Retina (tissue), 1 donor: ENCODE measurements around the gene RERE.

Source experiments
- DNase-seq: peaks from one replicate; pipeline ENCODE4 v3.0.0-alpha.2; 2016

RERE gene

GRCh38 chr1:8415526-8416278, 401.7 kb downstream of the RERE start:
- no peak for DNase-seq

- no peak for DNase-seq
Measured at GRCh38 chr1:8412183-8412831, 405.1 kb downstream of the RERE start.

DNA sequence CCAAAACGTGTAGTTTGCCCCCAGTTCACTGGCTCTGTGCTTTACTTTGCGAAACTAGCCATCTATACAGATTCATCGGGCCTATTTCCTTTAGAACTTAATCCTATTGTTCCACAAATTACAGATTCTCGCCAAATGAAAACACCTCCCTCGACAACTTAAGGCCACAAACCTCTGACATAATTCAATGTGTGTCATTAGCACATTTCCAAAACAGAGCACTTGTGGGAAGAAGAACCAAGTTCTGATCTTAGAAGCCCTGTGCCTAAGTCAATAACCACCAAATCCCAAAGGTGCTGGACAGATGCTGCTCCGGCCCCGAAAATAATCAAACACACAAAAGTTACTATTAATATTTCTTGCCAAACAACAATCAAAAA, 405.6 kb downstream of the RERE start:
- DNase-seq = no peak

DNA sequence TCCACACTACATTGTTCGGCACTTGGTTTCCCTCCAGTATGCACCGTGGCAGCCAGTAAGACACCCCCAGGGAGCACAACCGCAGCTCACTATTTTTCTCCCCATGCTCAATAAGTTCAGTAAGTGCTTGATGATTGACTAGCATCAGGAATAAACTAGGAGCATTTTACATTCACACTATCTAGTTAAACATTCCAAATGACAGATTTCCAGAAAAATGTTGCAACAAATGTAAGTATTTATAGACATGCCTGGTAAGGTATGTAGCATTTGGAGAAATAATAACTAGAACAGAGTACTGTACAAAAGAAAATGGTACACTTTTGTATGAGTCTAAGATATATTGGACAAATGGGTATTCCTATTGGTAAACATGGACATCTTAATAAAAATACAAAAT, 406.6 kb downstream of the RERE start:
- DNase-seq = no peak

- no peak for DNase-seq
Measured at GRCh38 chr1:8409606-8410005, 407.8 kb downstream of the RERE start.

GRCh38 chr1:8409106-8409505, 408.3 kb downstream of the RERE start:
- DNase-seq = no peak

GRCh38 chr1:8408151-8408839, 409.1 kb downstream of the RERE start:
- no peak for DNase-seq

DNA sequence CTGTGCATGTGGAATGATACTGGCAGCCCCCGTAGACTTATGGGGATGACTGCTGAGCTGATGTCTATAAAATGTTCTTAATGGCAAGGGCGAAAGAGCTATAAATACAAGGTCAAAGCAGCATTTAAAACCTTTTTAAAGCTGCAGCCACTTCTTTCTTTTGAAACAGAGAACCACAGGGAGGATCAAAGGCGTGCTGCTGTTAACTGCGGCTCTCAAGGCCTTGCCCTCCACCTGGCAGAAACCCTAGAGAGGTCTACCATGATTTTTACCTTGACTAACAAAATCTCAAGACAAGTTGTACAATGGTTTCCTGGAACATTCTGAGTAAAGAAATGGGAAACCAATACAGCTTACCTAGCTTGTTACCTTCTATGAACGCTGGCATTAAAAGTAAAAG, 409.8 kb downstream of the RERE start:
- no peak for DNase-seq

GRCh38 chr1:8406960-8407359, 410.5 kb downstream of the RERE start:
- no peak for DNase-seq

GRCh38 chr1:8406011-8406410, 411.4 kb downstream of the RERE start:
- DNase-seq = no peak

GRCh38 chr1:8404460-8405370, 412.7 kb downstream of the RERE start:
- DNase-seq = no peak

DNA sequence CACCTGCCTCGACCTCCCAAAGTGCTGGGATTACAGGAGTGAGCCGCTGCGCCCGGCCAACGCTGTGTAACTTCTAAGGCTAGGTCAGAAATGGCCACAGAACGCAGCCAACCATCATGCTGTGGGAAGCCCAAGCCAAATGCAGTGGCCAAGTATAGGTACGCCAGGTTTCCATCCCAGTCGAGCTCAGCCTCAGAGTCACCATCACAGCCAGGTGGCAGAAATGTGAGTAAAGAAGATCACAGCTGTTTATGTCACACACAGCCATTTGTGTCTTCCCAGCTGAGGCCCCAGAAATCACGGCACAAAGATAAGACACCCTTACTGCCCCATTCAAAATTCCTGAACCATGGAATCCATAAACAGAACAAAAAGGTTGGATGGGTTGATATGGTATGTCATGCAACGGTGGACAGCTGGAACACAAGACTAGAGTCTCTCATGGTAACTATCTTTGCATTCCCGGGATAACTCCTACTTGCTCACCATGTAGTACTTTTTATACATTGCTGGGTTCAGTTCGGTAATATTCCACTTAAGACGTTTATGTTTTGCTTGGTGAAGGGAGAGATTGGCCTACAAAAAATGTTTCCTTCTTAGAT, 415.2 kb downstream of the RERE start:
- no peak for DNase-seq

DNA sequence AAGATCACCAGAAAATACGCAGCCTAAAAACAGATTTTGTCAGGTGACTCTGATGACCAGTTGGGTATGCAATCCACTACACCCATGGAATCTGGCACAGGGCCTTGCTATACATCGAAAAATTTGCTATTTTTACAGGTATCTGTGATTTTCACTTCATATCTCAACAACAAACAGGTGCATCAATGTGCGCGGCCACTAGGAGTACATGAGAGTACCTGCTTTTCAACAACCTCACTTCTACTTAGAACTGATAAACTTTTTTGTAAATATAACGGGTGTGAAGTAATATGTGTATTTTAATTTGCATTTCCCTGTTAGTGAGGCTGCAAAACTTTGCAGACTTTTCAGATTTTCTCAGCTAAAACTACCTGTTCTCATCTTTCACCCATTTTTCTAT, 418.8 kb downstream of the RERE start:
- DNase-seq = no peak

DNA sequence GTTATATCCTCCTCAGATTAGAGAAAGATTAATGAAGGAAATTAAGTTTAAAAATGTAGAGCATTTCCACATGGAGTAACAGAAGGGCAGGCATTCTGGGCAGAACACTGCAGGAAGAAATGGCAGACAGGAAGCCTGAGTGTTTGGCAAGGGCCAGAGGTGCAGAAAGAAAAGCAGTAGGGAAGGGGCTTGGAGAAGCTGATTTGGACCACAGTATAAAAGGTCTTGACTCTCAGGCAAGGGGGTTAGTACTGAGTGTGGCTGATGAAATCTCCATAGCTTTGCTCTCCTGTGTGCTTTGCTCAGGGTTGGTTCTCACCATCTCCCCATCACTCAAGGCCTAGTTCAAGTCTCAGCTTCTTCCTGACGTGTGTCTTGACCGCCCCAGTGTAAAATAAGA, 419.4 kb downstream of the RERE start:
- DNase-seq = no peak

DNA sequence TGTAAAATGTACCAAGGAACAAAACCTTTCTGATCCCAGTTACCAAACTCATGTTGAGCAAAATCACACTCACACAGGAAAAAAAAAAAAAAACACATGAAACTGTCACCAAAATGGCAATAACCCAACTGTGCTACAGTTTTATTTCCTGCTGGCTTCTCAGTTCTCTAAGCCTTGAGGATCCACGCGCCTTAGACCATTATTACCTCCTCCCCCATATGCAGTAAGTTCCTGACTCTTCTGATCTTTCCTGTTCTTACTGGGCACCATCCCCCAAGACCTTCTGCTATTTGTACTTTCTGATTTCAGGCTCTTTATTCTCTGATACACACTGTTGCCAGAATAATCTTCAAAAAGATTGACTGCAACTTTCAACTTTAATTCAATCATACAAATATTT, 419.9 kb downstream of the RERE start:
- DNase-seq = no peak

DNA sequence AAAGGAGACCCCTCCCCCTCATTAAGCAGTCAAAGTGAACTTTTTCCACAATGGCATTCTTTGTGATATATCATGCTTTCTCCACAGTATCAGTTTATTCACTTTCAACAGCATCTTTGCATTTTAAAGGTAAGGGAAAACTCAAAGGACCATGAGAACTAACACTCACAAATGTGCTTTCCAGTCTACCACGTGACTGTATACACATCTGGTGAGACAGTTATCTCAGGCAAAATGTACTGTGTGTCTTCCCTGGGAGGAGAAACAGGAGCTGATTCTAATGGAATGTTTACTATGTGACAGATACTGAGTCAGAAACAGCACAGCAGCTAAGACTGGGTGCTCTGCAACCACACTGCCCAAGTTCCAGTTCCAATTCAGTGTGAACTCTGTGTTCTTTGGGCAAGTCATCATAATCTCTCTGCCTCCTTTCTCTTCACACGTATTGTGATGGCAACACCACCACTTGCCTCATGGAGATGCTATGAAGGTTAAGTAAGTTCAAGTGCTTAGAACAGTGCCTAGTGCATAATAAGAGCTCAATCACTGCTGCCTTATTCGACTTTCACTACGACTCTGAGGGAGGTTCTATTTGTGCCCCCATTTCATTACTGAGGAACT, 420.5 kb downstream of the RERE start:
- no peak for DNase-seq

- peak; percentile 74 for DNase-seq
Measured at GRCh38 chr1:8396083-8396785, 421.2 kb downstream of the RERE start.

DNA sequence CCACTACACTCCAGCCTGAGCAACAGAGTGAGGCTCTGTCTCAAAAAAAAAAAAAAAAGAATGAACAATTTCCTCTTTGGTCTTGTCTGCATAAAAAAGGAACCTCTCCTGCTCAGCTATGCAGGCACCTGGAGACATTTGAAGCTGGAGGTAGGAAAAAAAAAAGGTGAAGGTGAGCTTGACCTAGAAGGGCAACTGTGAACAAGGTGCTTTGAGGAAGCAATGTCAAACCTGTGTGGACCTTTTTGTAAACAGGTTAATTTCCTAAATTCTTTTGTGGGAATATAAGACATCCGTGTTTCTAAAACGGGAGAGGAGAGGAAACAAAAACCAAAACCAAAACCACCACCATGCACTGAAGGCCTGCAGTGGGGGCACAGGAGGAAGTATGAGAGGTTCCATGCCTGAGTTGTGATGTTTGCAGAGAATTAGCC, 422.0 kb downstream of the RERE start:
- DNase-seq = no peak

DNA sequence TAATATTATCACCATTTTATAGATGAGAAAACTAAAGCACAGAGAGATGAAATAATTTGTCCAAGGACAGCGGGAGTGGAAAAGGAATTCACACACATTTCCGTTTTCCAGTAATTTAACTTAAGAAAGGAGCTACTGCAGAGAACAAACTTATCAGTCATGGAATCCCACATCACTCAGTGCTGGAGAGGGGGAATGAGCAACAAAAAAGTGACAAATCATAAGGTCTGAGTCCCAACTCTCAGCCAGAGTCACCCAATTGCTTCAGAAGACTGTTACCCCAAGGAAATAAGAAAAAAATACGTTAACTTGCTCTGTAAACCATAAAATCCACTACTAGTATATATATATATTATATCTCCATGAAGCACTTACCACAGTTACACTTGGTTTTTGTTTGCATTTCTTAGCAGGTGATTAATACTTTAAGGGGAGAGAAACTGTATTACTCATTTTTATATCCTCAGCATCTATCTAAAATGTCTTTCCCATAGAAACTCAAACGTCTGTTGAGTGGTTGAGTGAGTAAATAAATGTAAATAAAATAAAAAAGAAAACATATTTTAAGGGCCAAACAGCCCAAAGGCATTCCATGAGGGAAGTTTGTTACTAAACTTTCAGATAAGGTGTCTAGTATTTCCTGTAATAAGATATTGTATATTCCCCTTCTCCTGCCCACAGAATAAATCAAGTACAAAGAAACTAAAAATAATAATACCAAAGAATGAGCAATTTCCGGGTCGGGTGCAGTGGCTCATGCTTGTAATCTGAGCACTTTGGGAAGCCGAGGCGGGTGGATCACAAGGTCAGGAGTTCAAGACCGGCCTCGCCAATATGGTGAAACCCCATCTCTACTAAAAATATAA, 422.8 kb downstream of the RERE start:
- no peak for DNase-seq

DNA sequence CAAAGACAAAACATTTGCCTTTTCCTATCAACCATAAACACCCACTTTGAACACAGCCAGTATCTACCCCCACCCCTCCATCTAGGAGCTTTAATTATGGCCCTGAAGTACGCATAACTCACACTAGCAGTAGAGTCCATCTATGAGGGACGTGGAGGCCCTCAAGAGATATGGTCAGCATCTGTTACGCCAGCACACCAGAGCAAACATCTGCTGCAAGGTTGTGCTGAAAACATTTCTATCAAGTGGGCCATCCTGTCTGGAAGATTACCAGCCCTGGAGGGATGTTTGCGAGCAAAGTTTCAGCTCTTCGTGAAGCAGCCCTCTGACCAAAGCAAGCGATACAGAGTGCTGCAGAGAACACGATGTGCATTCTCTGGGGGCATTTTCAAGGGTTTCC, 424.9 kb downstream of the RERE start:
- DNase-seq = no peak

- DNase-seq = no peak
Measured at GRCh38 chr1:8390707-8391106, 426.7 kb downstream of the RERE start.
